HG03558 (cell line): Measurements from ENCODE around the gene CNIH2.
A peak's percentile ranks its signal among the peaks of the same experiment; 100 is the strongest.

Experiments used
- ATAC-seq: cut with Tn5 transposase; IDR thresholded peaks from one replicate; pipeline ENCODE4 v1.9.1; 2021; ENCODE audit warnings: moderate number of reproducible peaks; ENCODE audit not compliant: unreplicated experiment; ENCODE audit errors: extremely low read depth

The CNIH2 gene

GRCh38 chr11:66258473-66258893, 19.5 kb upstream of the CNIH2 start:
- no peak for ATAC-seq

GRCh38 chr11:66259225-66259624, 18.8 kb upstream of the CNIH2 start:
- ATAC-seq = no peak

GRCh38 chr11:66259956-66260355, 18.0 kb upstream of the CNIH2 start:
- ATAC-seq = no peak

GRCh38 chr11:66261578-66261977, 16.4 kb upstream of the CNIH2 start:
- no peak for ATAC-seq

- ATAC-seq = no peak
Observed at GRCh38 chr11:66262191-66262590, 15.8 kb upstream of the CNIH2 start.

- ATAC-seq = no peak
Observed at GRCh38 chr11:66262696-66263095, 15.3 kb upstream of the CNIH2 start.

GRCh38 chr11:66263231-66263630, 14.7 kb upstream of the CNIH2 start:
- no peak for ATAC-seq

- ATAC-seq = no peak
Observed at GRCh38 chr11:66263785-66264184, 14.2 kb upstream of the CNIH2 start.

GRCh38 chr11:66264383-66264782, 13.6 kb upstream of the CNIH2 start:
- ATAC-seq = no peak

GRCh38 chr11:66264914-66265313, 13.1 kb upstream of the CNIH2 start:
- no peak for ATAC-seq

- no peak for ATAC-seq
Observed at GRCh38 chr11:66265531-66266377, 12.2 kb upstream of the CNIH2 start.

GRCh38 chr11:66266378-66267038, 11.5 kb upstream of the CNIH2 start:
- ATAC-seq = no peak

GRCh38 chr11:66267039-66267378, 11.0 kb upstream of the CNIH2 start:
- ATAC-seq = no peak

GRCh38 chr11:66267379-66268243, 10.4 kb upstream of the CNIH2 start:
- no peak for ATAC-seq

- ATAC-seq = peak; percentile 54
Observed at GRCh38 chr11:66268244-66268951, 9.6 kb upstream of the CNIH2 start, which contains the start of gene RAB1B. Gene RAB1B (plus strand): TSS chr11:66268639. CDS start chr11:66268680, 41 bp downstream.

- ATAC-seq = no peak
Observed at GRCh38 chr11:66268952-66269905, 8.7 kb upstream of the CNIH2 start.

GRCh38 chr11:66271816-66272215, 6.2 kb upstream of the CNIH2 start:
- ATAC-seq = no peak

- ATAC-seq = no peak
Observed at GRCh38 chr11:66272596-66272995, 5.4 kb upstream of the CNIH2 start.

- ATAC-seq = no peak
Observed at GRCh38 chr11:66274219-66274618, 3.8 kb upstream of the CNIH2 start.
